Activated naive CD8-positive, alpha-beta T cell (primary cell): ENCODE data around the gene TOMM6.

ENCODE experiments used
- H3K27ac Mint-ChIP-seq: one replicate; pipeline ENCODE4 v1.8.0; 2021; ENCODE audit warnings: mixed read lengths
- H3K27me3 Mint-ChIP-seq: one replicate; pipeline ENCODE4 v1.8.0; 2021; ENCODE audit warnings: mixed read lengths
- H3K36me3 Mint-ChIP-seq: one replicate; pipeline ENCODE4 v1.8.0; 2021; ENCODE audit warnings: mixed read lengths
- H3K4me1 Mint-ChIP-seq: one replicate; pipeline ENCODE4 v1.8.0; 2021; ENCODE audit warnings: low read depth, mixed read lengths
- H3K4me3 Mint-ChIP-seq: one replicate; pipeline ENCODE4 v1.8.0; 2021; ENCODE audit warnings: mild to moderate bottlenecking, mixed read lengths
- H3K9me3 Mint-ChIP-seq: one replicate; pipeline ENCODE4 v1.8.0; 2021; ENCODE audit warnings: low read depth, mixed read lengths

TOMM6 gene

DNA sequence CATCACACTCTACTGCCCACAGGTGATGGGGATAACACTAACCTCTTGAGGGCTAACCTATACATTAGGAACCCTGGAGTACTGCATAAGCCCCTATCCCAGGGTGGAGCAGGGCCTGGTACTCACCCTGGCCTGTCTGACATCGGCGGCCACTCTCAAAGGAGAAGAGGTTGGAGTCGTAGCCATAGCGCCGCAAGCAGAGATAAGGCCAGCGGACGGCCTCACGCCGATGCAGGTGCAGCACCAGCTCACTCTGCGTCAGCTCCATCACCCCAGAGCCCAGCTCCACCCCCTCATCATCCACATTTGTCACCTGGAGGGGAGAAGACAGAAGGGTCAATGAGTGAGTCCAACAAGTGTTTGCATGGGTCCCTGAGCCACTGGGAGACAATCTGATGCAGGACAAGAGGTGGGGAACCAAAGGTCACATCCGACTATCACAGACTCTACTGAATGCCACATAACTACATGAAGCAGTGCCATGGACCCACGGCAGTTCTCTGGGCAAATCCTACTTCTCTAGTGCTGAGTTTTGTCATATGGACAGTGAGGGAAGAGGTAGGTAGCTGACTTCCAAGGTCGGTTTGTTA lies 12.1 kb upstream of the TOMM6 start:
- Mint-ChIP-seq H3K4me3 (no peak overlapping the region), H3K27me3 (no peaks in the 10 kb centered on the region), H3K4me1 (peaks cover 8% of the 10 kb centered on the region), H3K36me3 (peaks cover 2% of the 10 kb centered on the region), H3K27ac (no peak overlapping the region), H3K9me3 (no peaks in the 10 kb centered on the region)

DNA sequence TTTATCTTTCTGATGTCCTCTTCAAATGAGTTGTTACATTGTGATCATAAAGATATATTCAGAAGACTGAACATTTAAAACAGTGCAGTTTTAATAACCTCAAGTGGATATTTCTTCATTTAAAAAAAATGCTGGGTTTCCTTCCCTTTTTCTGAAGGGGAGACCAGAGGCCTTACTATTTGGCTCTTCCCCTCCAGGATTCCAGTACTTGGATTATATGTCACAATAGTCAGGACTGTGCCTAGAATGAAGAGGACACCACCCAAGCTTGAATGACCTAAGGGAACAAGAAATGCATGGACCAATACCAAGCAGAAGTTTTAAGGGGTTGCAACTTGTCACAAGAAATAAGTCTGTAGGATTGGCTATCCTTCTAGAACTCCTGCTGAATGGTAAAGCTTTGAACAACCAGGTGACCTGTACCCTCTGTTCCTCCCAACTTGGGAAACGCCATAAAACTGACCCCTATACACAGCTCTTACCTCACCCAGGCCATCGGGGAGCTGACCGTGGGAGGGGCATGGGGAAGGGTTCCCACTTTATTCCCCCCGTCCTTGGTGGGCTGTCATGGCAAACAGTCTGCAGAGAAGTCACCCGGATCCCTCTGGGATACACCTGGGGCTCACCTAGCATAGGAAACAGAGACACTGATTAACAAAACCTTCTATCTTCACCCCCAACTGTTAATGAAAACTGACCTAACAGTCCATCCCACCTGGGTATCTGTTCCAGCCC lies 9.8 kb upstream of the TOMM6 start:
- Mint-ChIP-seq H3K36me3 (no peaks in the 10 kb centered on the region), H3K9me3 (no peaks in the 10 kb centered on the region), H3K4me3 (peak overlapping the region; percentile 91), H3K27ac (no peak overlapping the region), H3K27me3 (no peaks in the 10 kb centered on the region), H3K4me1 (peaks cover 13% of the 10 kb centered on the region)

DNA sequence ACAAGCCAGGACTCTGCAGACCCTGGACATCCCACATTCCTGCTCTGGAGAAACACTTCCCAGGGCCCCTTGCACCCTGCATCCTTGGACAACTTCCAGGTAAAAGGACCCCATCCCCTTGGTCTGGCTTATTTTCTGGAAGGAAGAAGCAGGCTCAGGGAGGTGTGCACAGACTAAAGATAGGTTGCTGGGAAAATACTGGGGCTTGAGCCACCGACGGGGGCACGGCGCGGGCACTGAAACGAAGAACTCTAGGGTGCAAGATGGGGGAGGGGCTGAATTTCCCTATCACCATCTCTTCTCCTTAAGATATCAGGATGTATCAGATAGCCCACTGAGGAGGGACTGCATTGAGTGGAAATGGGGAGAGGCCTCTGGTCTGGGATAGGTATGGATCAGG lies 8.6 kb upstream of the TOMM6 start:
- H3K4me3 Mint-ChIP-seq, result peak overlapping the region; percentile 91
- H3K36me3 Mint-ChIP-seq, result no peaks in the 10 kb centered on the region
- H3K9me3 Mint-ChIP-seq, result no peaks in the 10 kb centered on the region
- peaks cover 13% of the 10 kb centered on the region for H3K4me1 Mint-ChIP-seq
- peak overlapping the region; percentile 38 for H3K27ac Mint-ChIP-seq
- no peaks in the 10 kb centered on the region for H3K27me3 Mint-ChIP-seq

- no peaks in the 10 kb centered on the region for H3K27me3 Mint-ChIP-seq
- H3K27ac Mint-ChIP-seq, result peak overlapping the region; percentile 51
- no peaks in the 10 kb centered on the region for H3K36me3 Mint-ChIP-seq
- H3K9me3 Mint-ChIP-seq, result no peaks in the 10 kb centered on the region
- peaks cover 13% of the 10 kb centered on the region for H3K4me1 Mint-ChIP-seq
- H3K4me3 Mint-ChIP-seq, result peak overlapping the region; percentile 91
Observed at GRCh38 chr6:41779336-41779735, 8.2 kb upstream of the TOMM6 start.

- Mint-ChIP-seq H3K4me1 (peaks cover 13% of the 10 kb centered on the region), H3K9me3 (no peaks in the 10 kb centered on the region), H3K27me3 (no peaks in the 10 kb centered on the region), H3K27ac (peak within 1 kb of the TSS; percentile 61), H3K4me3 (peak within 1 kb of the TSS; percentile 91), H3K36me3 (no peaks in the 10 kb centered on the region)
Observed at GRCh38 chr6:41779788-41780550, 7.5 kb upstream of the TOMM6 start, which contains the start of gene FRS3. FRS3 (minus strand) TSS chr6:41779900; CDS start chr6:41776987, 2,913 bp downstream.

DNA sequence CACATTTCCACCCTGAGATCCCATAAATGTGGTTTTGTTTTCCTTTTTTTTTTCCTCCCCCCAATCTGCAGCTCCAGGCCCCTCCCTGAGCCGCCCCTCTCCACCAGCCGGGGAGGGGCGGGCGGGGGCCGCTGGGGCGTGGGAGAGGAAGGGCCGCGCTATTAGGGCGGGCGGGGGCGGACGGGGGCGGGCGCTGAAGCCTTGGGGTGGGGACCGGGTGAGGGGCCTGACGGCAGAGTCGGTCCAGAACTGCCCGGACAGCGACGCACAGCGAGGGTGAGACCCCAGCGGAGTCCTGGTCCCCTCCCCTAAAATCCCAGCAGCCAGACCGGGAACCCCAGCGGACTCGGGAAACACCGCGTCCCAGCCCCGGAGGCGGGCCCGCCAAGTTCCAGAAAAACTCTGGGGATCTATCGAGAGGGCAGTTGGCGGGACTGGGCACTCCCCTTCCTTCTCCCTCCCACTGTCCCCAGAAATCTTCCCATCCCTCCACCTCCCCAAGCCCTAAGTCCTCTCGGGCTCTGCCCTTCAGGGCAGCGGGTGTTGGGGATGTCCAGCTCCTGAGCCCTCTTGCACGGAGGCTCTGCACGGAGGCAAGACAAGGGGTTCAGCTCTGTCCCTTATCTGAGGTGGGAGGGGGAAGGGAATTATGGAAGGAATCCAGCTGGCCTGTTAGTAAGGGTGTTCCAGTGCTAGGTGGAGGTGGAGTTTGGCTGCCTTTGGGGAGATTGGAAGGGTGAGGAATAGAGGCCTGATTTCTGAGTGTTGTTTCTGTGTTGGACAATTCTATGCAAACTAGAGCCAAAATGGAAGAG lies 6.7 kb upstream of the TOMM6 start, which contains the start of gene PRICKLE4:
Gene PRICKLE4 (plus strand): TSS at position 232 of the 815 bp plus-strand sequence. CDS start 2,692 bp downstream, outside the sequence.
- peaks cover 14% of the 10 kb centered on the region for H3K4me1 Mint-ChIP-seq
- peak within 1 kb of the TSS; percentile 91 for H3K4me3 Mint-ChIP-seq
- H3K9me3 Mint-ChIP-seq, result no peaks in the 10 kb centered on the region
- peak within 1 kb of the TSS; percentile 61 for H3K27ac Mint-ChIP-seq
- no peaks in the 10 kb centered on the region for H3K36me3 Mint-ChIP-seq
- no peaks in the 10 kb centered on the region for H3K27me3 Mint-ChIP-seq

GRCh38 chr6:41781366-41781730 lies 6.1 kb upstream of the TOMM6 start:
- Mint-ChIP-seq H3K36me3 (no peaks in the 10 kb centered on the region), H3K27ac (no peak overlapping the region), H3K4me1 (peaks cover 15% of the 10 kb centered on the region), H3K9me3 (no peaks in the 10 kb centered on the region), H3K27me3 (no peaks in the 10 kb centered on the region), H3K4me3 (peak overlapping the region; percentile 73)

GRCh38 chr6:41783106-41783780 lies 4.3 kb upstream of the TOMM6 start:
- H3K36me3 Mint-ChIP-seq, result no peaks in the 10 kb centered on the region
- H3K27me3 Mint-ChIP-seq, result no peaks in the 10 kb centered on the region
- H3K4me3 Mint-ChIP-seq, result no peak overlapping the region
- H3K27ac Mint-ChIP-seq, result no peak overlapping the region
- peaks cover 17% of the 10 kb centered on the region for H3K4me1 Mint-ChIP-seq
- no peaks in the 10 kb centered on the region for H3K9me3 Mint-ChIP-seq

DNA sequence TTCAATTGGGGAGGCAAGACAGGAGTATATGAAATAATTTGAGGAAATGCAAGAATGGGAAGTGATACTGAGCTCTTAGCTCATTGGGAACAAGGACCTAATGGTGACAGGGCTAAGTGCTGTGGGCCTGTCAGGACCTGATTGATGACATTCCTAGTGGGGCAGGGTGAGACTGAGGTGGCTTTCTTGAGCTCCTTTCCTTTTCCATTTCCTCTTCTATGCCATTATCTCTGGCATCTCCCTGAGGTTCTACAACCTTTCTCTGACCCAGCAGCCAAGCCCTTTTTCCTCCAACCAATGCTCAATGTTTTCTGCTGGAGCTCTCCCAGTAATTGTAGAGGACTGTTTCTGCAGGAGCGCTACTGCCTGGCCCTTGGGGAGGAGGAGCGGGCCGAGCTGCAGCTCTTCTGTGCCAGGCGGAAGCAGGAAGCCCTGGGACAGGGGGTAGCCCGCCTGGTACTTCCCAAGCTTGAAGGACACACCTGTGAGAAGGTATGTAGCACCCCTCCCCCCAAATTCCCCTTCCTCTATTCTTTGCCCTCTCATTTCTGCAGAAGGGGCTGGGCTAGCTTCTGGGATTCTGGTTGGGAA lies 2.8 kb upstream of the TOMM6 start:
- Mint-ChIP-seq H3K27ac (no peak overlapping the region), H3K4me1 (peaks cover 20% of the 10 kb centered on the region), H3K27me3 (no peaks in the 10 kb centered on the region), H3K36me3 (peaks cover 3% of the 10 kb centered on the region), H3K4me3 (peak overlapping the region; percentile 35), H3K9me3 (no peaks in the 10 kb centered on the region)

DNA sequence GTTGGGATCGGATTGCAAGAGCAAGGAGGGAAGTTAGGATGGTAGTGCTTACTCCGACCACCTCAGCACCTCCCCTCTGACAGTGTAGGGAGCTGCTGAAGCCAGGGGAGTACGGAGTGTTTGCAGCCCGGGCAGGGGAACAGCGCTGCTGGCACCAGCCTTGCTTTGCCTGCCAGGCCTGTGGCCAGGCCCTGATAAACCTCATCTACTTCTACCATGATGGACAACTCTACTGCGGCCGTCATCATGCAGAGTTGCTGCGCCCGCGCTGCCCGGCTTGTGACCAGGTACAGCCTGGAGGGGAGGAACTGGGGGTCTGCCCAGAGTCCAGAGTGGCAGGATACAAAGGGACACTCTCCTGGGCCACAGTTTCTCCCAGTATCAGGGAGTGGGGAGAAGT lies 2.2 kb upstream of the TOMM6 start:
- no peaks in the 10 kb centered on the region for H3K27me3 Mint-ChIP-seq
- peaks cover 23% of the 10 kb centered on the region for H3K4me1 Mint-ChIP-seq
- peak overlapping the region; percentile 98 for H3K4me3 Mint-ChIP-seq
- H3K9me3 Mint-ChIP-seq, result no peaks in the 10 kb centered on the region
- peaks cover 6% of the 10 kb centered on the region for H3K36me3 Mint-ChIP-seq
- no peak overlapping the region for H3K27ac Mint-ChIP-seq

DNA sequence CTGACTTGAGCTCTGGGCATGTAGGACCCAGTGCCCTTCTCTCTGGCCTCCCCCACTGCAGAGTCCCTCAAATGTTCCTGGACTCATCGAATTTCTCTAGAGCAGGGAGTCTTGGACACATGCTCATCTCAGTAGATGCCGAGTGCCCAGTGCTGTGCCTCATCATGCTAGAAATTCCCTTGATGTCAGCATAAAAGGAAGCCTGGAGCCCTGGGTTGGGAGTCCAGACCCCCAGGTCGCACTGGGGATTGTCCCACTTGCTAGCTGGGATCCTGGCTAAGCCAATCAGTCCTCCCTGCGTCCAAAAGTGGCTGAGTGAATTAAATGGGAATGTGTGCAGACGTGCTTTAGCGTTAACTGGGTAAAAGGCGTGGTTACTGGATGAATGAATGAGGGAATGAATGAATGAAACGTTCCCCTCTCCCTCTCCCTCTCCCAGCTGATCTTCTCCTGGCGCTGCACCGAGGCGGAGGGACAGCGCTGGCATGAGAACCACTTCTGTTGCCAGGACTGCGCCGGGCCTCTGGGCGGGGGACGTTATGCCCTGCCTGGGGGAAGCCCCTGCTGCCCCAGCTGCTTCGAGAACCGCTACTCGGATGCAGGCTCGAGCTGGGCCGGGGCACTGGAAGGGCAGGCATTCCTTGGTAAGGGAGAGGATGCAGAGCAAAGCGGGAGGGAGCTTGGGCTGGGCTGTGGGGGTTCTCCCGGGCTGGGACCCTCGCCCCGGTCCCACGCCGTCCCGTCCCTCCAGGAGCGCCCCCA lies 1.6 kb upstream of the TOMM6 start:
- Mint-ChIP-seq H3K9me3 (no peaks in the 10 kb centered on the region), H3K4me1 (peaks cover 22% of the 10 kb centered on the region), H3K4me3 (peak overlapping the region; percentile 98), H3K36me3 (peaks cover 6% of the 10 kb centered on the region), H3K27ac (no peak overlapping the region), H3K27me3 (no peaks in the 10 kb centered on the region)

DNA sequence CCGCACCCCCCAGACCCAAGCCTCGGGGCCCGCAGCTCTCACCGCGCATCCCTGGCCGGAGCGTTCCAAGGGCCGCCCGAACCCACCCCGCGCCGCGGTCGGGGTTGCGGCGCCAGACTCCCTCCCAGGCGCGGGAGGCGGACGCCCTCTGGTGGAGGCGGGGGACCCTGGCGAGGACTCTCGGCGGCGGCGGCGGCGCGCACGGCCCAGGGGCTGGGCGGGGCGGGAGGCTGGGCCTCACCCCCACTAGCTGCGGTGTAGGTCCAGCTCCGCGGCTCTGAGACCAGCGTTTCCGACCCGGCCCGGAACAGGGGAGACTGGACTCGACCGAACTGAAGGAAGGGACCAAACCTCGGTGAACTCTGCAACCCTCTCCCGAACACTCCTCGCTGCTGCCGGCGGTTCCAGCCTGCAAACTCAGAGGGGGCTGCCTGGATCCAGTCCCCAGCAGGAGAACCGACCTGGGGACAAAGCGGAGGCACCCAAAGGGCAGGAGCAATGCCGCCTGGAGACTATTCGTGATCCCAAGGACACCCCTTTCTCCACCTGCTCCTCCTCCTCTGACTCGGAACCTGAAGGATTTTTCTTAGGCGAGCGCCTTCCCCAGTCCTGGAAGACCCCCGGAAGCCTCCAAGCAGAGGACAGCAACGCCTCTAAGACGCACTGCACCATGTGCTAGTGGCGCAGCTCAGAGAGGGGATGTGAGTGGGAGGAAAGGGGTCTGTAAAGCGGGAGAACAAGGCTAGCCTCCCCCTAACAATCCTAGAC lies 859 bp upstream of the TOMM6 start:
- peak overlapping the region; percentile 94 for H3K27ac Mint-ChIP-seq
- H3K9me3 Mint-ChIP-seq, result no peaks in the 10 kb centered on the region
- peaks cover 19% of the 10 kb centered on the region for H3K4me1 Mint-ChIP-seq
- H3K4me3 Mint-ChIP-seq, result peak overlapping the region; percentile 98
- H3K36me3 Mint-ChIP-seq, result peaks cover 6% of the 10 kb centered on the region
- no peaks in the 10 kb centered on the region for H3K27me3 Mint-ChIP-seq

DNA sequence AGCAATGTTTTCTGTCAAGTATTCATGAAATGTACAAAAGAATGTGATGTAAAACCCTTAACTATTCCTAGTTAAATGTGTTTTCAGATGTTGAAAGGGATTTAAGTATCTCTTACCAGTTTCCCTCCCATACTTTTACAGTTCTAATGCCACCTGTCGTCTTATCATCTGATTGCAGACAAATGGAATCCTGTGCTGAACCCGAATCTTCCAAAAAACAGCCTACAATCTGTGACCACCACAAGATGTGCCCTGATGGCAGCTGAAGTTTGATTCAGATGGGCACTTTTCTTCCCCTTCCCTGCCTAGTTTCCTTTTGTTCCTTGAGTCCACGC lies 1.9 kb downstream of the TOMM6 start:
- Mint-ChIP-seq H3K4me3 (peak overlapping the region; percentile 98), H3K9me3 (no peaks in the 10 kb centered on the region), H3K36me3 (peaks cover 6% of the 10 kb centered on the region), H3K4me1 (peaks cover 20% of the 10 kb centered on the region), H3K27me3 (no peaks in the 10 kb centered on the region), H3K27ac (peak overlapping the region; percentile 77)
